ENCODE data around the gene SHB.
A peak's percentile ranks its signal among the peaks of the same experiment; 100 is the strongest.

SHB gene

GRCh38 chr9:38033941-38034340 is 35.1 kb downstream of the SHB start:
- DNase-seq (ENCODE audit: low spot score), result no peak

DNA sequence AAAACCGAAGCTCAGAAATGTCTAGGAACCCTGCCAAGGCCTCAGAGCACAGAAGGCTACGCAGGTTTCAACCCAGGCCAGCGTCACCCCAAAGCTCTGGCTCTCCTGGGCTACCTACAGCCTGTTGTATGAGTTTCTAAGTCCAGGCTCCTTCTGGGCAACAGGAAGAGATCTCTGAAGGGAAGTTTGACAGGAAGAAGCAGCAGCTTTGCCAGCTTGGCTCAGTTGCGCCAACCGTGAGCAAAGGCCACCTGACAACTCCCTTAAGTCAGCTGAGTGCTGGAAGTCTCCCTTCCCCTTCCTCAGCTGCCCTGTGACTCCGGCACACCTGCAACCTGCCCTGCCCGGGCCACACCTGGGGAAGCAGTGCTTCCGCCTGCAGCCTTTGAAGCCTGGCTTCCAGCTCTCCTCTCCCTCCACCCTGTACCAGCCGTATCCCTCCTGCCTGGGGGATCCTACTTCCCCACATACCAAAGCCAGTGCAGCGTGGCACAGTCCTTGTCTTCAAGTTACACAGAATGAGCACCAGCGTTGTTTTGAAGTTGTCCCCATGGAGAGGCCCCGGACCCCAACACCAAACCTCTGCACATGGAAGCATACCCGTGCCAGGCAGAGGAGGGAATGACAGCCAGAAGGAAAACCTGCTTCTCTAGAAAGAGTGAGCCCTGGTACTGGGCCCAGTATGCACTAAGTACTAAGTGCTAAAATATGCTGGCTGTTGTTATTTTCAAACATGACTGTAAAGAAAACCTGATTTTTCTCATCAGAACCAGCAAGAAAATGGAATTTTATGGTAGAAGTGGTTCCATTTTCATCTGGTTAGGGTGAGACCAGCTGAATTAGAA is 36.5 kb downstream of the SHB start:
- Histone ChIP-seq H3K27ac (no peak overlapping the region), H3K4me3 (no peak overlapping the region)
- TF ChIP-seq, protein P1, sequence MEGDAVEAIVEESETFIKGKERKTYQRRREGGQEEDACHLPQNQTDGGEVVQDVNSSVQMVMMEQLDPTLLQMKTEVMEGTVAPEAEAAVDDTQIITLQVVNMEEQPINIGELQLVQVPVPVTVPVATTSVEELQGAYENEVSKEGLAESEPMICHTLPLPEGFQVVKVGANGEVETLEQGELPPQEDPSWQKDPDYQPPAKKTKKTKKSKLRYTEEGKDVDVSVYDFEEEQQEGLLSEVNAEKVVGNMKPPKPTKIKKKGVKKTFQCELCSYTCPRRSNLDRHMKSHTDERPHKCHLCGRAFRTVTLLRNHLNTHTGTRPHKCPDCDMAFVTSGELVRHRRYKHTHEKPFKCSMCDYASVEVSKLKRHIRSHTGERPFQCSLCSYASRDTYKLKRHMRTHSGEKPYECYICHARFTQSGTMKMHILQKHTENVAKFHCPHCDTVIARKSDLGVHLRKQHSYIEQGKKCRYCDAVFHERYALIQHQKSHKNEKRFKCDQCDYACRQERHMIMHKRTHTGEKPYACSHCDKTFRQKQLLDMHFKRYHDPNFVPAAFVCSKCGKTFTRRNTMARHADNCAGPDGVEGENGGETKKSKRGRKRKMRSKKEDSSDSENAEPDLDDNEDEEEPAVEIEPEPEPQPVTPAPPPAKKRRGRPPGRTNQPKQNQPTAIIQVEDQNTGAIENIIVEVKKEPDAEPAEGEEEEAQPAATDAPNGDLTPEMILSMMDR (IDR thresholded peaks at IDR 0.05), result no peak
- DNase-seq (ENCODE audit: low spot score), result no peak

More at GRCh38 chr9:38033941-38034340, 35.1 kb downstream of the SHB start:
- Histone ChIP-seq H3K27ac (no peak overlapping the region), H3K4me3 (no peak overlapping the region)
- TF ChIP-seq, protein P1 (IDR thresholded peaks at IDR 0.05), result no peak

DNA sequence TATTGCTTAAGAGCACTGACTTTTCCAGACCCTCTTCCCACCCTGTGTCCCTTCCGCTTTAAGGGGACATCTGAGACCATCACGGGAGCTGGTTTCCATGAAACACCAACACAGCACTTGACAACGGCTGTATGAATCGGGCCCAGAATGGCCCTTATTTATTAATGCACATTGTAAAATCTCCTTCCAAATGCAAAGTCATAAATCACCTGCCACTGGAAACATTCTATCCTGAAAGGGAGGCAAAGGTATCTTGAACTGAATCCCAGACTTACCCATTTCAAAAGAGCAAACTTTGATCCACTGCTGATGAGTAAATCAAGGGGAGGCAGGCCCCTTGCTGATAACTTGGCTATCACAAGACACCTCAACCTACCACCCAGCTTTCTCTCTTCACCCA is 37.4 kb downstream of the SHB start:
- H3K4me3 ChIP-seq, result no peak overlapping the region
- TF ChIP-seq, protein P1 (IDR thresholded peaks at IDR 0.05), result no peak
- no peak for DNase-seq (ENCODE audit: low spot score)
- no peak overlapping the region for H3K27ac ChIP-seq

- Histone ChIP-seq H3K4me3 (no peak overlapping the region), H3K27ac (no peak overlapping the region)
- TF ChIP-seq, protein P1 (IDR thresholded peaks at IDR 0.05), result no peak
- no peak for DNase-seq (ENCODE audit: low spot score)
Observed at GRCh38 chr9:38030658-38031057, 38.4 kb downstream of the SHB start.

GRCh38 chr9:38029915-38030638 is 39.0 kb downstream of the SHB start:
- H3K4me3 ChIP-seq, result no peak overlapping the region
- TF ChIP-seq, protein P1 (IDR thresholded peaks at IDR 0.05), result no peak
- DNase-seq (ENCODE audit: low spot score), result no peak
- no peak overlapping the region for H3K27ac ChIP-seq

DNA sequence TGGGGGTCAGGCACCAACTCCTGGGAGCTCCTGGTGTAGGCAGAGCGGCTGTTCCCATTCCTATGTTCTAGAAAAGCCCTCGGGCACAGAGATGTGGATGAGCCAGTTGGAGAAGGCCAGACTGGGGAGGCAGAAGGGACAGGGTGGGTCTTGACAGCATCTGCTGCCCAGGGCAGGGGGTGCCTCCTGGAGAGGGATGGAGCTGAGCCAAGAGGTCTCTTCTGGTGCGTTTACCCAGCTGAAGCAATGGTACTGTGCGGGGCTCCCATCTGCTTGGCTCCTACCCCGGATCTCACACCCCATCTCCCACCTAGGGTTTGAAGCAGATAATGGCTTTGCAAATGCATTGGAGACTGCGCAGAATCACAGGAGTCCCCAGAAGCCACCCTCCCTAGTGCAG is 41.3 kb downstream of the SHB start:
- Histone ChIP-seq H3K4me3 (no peak overlapping the region), H3K27ac (peak overlapping the region in 1 of 2 donors; percentile 86)
- no peak for DNase-seq (ENCODE audit: low spot score)
- TF ChIP-seq, protein P1 (IDR thresholded peaks at IDR 0.05), result no peak
